ENCODE data around the gene DBN1.

Gene DBN1

GRCh38 chr5:177440211-177440989 is 33.0 kb downstream of the DBN1 start:
- DNase-seq (ENCODE audit: extremely low read depth, low read depth) = no peak
- H3K4me3 ChIP-seq (replicated peaks; ENCODE audit: low read depth, low read length) = no peak overlapping the region
- no peak for TF ChIP-seq CTCF (IDR thresholded peaks at IDR 0.05; ENCODE audit: low read depth, low read length, missing control alignments)

- no peak for DNase-seq (ENCODE audit: extremely low read depth, low read depth)
- TF ChIP-seq CTCF (IDR thresholded peaks at IDR 0.05; ENCODE audit: low read depth, low read length, missing control alignments) = no peak
- H3K4me3 ChIP-seq (replicated peaks; ENCODE audit: low read depth, low read length) = no peak overlapping the region
Observed at GRCh38 chr5:177439518-177440053, 33.8 kb downstream of the DBN1 start.

- DNase-seq (ENCODE audit: extremely low read depth, low read depth) = no peak
- TF ChIP-seq CTCF (IDR thresholded peaks at IDR 0.05; ENCODE audit: low read depth, low read length, missing control alignments) = no peak
- no peak overlapping the region for H3K4me3 ChIP-seq (replicated peaks; ENCODE audit: low read depth, low read length)
Observed at GRCh38 chr5:177438468-177438867, 35.0 kb downstream of the DBN1 start.

GRCh38 chr5:177437623-177438022 is 35.8 kb downstream of the DBN1 start:
- no peak for DNase-seq (ENCODE audit: extremely low read depth, low read depth)
- no peak overlapping the region for H3K4me3 ChIP-seq (replicated peaks; ENCODE audit: low read depth, low read length)
- no peak for TF ChIP-seq CTCF (IDR thresholded peaks at IDR 0.05; ENCODE audit: low read depth, low read length, missing control alignments)

- DNase-seq (ENCODE audit: extremely low read depth, low read depth) = no peak
- TF ChIP-seq CTCF (IDR thresholded peaks at IDR 0.05; ENCODE audit: low read depth, low read length, missing control alignments) = no peak
- H3K4me3 ChIP-seq (replicated peaks; ENCODE audit: low read depth, low read length) = no peak overlapping the region
Observed at GRCh38 chr5:177435847-177436536, 37.4 kb downstream of the DBN1 start.

- no peak overlapping the region for H3K4me3 ChIP-seq (replicated peaks; ENCODE audit: low read depth, low read length)
- TF ChIP-seq CTCF (IDR thresholded peaks at IDR 0.05; ENCODE audit: low read depth, low read length, missing control alignments) = no peak
- no peak for DNase-seq (ENCODE audit: extremely low read depth, low read depth)
Observed at GRCh38 chr5:177434942-177435738, 38.3 kb downstream of the DBN1 start.
